HFFc6 (cell line): ENCODE measurements around the gene MTG1. TPM values are rescaled to one million over a fixed set of nuclear protein-coding genes. Genes with fewer than 3 reads are reported as not detected.

Source experiments
- DNase-seq: peaks from one replicate; pipeline ENCODE4 v3.0.0-alpha.2; 2018
- H3K27ac Mint-ChIP-seq: 2 replicates; pipeline ENCODE4 v1.8.0; 2020; ENCODE audit warnings: mild to moderate bottlenecking, mixed read lengths
- H3K27me3 Mint-ChIP-seq: 2 replicates; pipeline ENCODE4 v1.8.0; 2021; ENCODE audit warnings: mild to moderate bottlenecking, moderate library complexity, mixed read lengths; ENCODE audit not compliant: insufficient read depth
- H3K36me3 Mint-ChIP-seq: 2 replicates; pipeline ENCODE4 v1.8.0; 2021; ENCODE audit warnings: low read depth, mixed read lengths
- H3K4me1 Mint-ChIP-seq: 2 replicates; pipeline ENCODE4 v1.8.0; 2020; ENCODE audit warnings: low read depth, mixed read lengths
- H3K4me3 Mint-ChIP-seq: 2 replicates; pipeline ENCODE4 v1.8.0; 2020; ENCODE audit warnings: mild to moderate bottlenecking, moderate library complexity, mixed read lengths
- H3K9me3 Mint-ChIP-seq: 2 replicates; pipeline ENCODE4 v1.8.0; 2020; ENCODE audit warnings: mild to moderate bottlenecking, mixed read lengths
- total RNA-seq, 6 experiments: library from RNA; stranded (reverse); fragmentation: NEBNext Ultra II Directional; extraction: Animal tissue kit (Norgen Biotek cat#: 25700); gene quantifications; 2 replicates in 1 of 6; 3 replicates in 5 of 6; pipeline ENCODE4 v1.2.3, GENCODE V29; 2021
- TF ChIP-seq, protein P1 (sequence below): fragments of 200-600 bp; sonication (generic); IDR thresholded peaks from 2 replicates; pipeline ENCODE4 v1.5.0; 2021; ENCODE audit warnings: antibody characterized with exemption, mild to moderate bottlenecking

MTG1 gene
- total RNA-seq, 6 experiments from 2014 or later: 23.7 to 33.0 (median 26.6) TPM

- no peak for DNase-seq
- no peak overlapping the region for H3K27ac Mint-ChIP-seq
- H3K27me3 Mint-ChIP-seq: peaks cover 5% of the 10 kb centered on the region
- H3K9me3 Mint-ChIP-seq: no peaks in the 10 kb centered on the region
- no peaks in the 10 kb centered on the region for H3K36me3 Mint-ChIP-seq
- TF ChIP-seq, protein P1, sequence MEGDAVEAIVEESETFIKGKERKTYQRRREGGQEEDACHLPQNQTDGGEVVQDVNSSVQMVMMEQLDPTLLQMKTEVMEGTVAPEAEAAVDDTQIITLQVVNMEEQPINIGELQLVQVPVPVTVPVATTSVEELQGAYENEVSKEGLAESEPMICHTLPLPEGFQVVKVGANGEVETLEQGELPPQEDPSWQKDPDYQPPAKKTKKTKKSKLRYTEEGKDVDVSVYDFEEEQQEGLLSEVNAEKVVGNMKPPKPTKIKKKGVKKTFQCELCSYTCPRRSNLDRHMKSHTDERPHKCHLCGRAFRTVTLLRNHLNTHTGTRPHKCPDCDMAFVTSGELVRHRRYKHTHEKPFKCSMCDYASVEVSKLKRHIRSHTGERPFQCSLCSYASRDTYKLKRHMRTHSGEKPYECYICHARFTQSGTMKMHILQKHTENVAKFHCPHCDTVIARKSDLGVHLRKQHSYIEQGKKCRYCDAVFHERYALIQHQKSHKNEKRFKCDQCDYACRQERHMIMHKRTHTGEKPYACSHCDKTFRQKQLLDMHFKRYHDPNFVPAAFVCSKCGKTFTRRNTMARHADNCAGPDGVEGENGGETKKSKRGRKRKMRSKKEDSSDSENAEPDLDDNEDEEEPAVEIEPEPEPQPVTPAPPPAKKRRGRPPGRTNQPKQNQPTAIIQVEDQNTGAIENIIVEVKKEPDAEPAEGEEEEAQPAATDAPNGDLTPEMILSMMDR: no peak
- no peak overlapping the region for H3K4me3 Mint-ChIP-seq
- no peaks in the 10 kb centered on the region for H3K4me1 Mint-ChIP-seq
Measured at GRCh38 chr10:133353988-133354605, 39.9 kb upstream of the MTG1 start.

GRCh38 chr10:133354672-133355240 is 39.2 kb upstream of the MTG1 start:
- TF ChIP-seq, protein P1: no peak
- Mint-ChIP-seq H3K9me3 (no peaks in the 10 kb centered on the region), H3K36me3 (no peaks in the 10 kb centered on the region), H3K4me3 (no peak overlapping the region), H3K4me1 (no peaks in the 10 kb centered on the region), H3K27me3 (peaks cover 5% of the 10 kb centered on the region), H3K27ac (no peak overlapping the region)
- DNase-seq: no peak

- H3K27me3 Mint-ChIP-seq: peaks cover 5% of the 10 kb centered on the region
- no peak for DNase-seq
- no peaks in the 10 kb centered on the region for H3K4me1 Mint-ChIP-seq
- H3K4me3 Mint-ChIP-seq: no peak overlapping the region
- H3K9me3 Mint-ChIP-seq: no peaks in the 10 kb centered on the region
- H3K27ac Mint-ChIP-seq: no peak overlapping the region
- H3K36me3 Mint-ChIP-seq: no peaks in the 10 kb centered on the region
- TF ChIP-seq, protein P1: no peak
Measured at GRCh38 chr10:133355266-133355665, 38.7 kb upstream of the MTG1 start.

DNA sequence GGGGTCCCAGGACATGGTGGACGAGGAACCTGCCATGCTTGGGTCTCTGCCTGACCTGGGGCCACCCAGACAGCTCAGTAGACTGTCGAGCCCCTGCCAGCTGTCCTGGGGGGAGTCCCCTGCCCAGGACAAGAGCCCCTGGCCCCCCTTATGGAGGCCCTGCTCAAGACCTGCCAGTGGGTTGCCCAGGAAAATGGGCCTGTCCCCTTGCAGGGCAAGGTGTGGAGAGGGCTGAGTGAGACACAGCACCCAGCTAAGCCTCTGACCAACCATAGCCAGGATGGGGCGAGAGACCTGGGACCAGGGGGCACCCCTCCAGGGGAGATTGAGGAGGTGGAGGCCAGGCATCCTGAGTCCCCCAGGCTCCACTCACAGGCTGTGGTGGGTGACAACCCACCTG is 38.0 kb upstream of the MTG1 start:
- no peak for DNase-seq
- Mint-ChIP-seq H3K9me3 (no peaks in the 10 kb centered on the region), H3K27ac (no peak overlapping the region), H3K27me3 (peaks cover 5% of the 10 kb centered on the region), H3K4me3 (no peak overlapping the region), H3K4me1 (no peaks in the 10 kb centered on the region), H3K36me3 (no peaks in the 10 kb centered on the region)
- TF ChIP-seq, protein P1: no peak

DNA sequence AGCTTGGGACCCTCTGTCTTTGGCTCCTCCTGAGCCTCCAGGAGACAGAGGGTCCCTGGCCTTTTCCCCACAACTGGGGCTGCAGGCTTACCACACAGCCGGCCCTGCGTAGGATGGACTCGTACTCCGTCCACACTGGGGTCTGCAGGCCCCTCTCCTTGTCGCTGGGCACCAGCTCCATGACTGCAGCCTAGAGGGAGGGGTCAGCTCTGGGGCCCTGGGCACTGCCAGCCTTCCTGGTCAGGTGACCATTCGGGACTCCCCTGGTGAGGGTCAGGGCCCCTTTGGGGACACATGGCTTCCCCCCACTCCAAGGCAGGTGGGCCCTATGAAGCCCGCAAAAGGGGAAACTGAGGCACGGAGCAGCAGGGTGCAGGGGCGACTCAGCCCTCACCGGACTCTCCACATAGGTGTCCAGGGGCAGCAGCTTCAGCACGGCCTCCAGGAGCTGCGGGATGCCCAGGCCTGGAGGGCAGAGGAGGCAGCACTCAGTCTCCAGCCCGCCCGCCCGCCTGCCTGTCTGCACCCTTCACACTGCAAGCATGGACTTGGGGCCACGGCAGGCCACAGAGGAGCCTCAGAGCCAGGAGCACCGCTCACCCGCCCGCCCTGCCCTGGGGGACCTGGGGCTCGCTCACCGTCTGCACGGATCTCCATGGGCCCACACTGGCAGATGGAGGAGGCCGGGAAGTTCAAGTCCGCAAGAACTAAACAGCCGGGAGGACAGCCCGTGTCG is 37.2 kb upstream of the MTG1 start:
- Mint-ChIP-seq H3K9me3 (no peaks in the 10 kb centered on the region), H3K27me3 (peaks cover 5% of the 10 kb centered on the region), H3K27ac (no peak overlapping the region), H3K4me1 (no peaks in the 10 kb centered on the region), H3K36me3 (peaks cover 5% of the 10 kb centered on the region), H3K4me3 (no peak overlapping the region; the same call in 1 of the 2 replicates)
- no peak for DNase-seq
- TF ChIP-seq, protein P1: no peak
